Lung (tissue), 12 donors: Measurements from ENCODE around the gene SLC1A7. TPM values are rescaled to one million over a fixed set of nuclear protein-coding genes. Genes with fewer than 3 reads are reported as not detected.

Experiments
- ATAC-seq: fragments of 200-7000 bp; cut with Tn5 transposase; one replicate; pipeline ENCODE4 v1.9.1; 2020; ENCODE audit warnings: moderate number of reproducible peaks; ENCODE audit not compliant: insufficient read depth, low FRiP score
- DNase-seq, 3 donors: peaks; one replicate each; pipeline ENCODE4 v3.0.0-alpha.2; 2013 to 2017
- H3K27ac ChIP-seq, 2 donors: one replicate each; pipeline ENCODE4 v1.5.1; 2013; ENCODE audit warnings: mild to moderate bottlenecking in 2 of 2, moderate library complexity in 2 of 2, control low read depth in 1 of 2, inconsistent platforms in 1 of 2, low read depth in 1 of 2, low read length in 1 of 2
- H3K27me3 ChIP-seq, 3 donors: one replicate each; pipeline ENCODE4 v1.5.1; 2013; ENCODE audit warnings: low read length in 2 of 3; ENCODE audit not compliant: control insufficient read depth in 3 of 3, insufficient read depth in 3 of 3
- H3K36me3 ChIP-seq, 4 donors: one replicate each; pipeline ENCODE4 v1.5.1; 2013; ENCODE audit warnings: low read length in 4 of 4, mild to moderate bottlenecking in 1 of 4, moderate library complexity in 1 of 4; ENCODE audit not compliant: control insufficient read depth in 4 of 4, insufficient read depth in 4 of 4
- H3K4me1 ChIP-seq, 5 donors: one replicate each; pipeline ENCODE4 v1.5.1; 2013; ENCODE audit warnings: low read length in 5 of 5, mild to moderate bottlenecking in 2 of 5, moderate library complexity in 1 of 5; ENCODE audit not compliant: control insufficient read depth in 5 of 5, insufficient read depth in 5 of 5
- H3K4me3 ChIP-seq: one replicate; pipeline ENCODE4 v1.5.1; 2013; ENCODE audit warnings: mild to moderate bottlenecking, control low read depth, moderate library complexity
- H3K9ac ChIP-seq, 2 donors: one replicate each; pipeline ENCODE4 v1.5.1; 2013; ENCODE audit warnings: low read length in 2 of 2, control low read depth in 1 of 2; ENCODE audit not compliant: insufficient read depth in 1 of 2
- H3K9me3 ChIP-seq, 4 donors: one replicate each; pipeline ENCODE4 v1.5.1; 2013; ENCODE audit warnings: low read length in 3 of 4, mild to moderate bottlenecking in 1 of 4, moderate library complexity in 1 of 4; ENCODE audit not compliant: control insufficient read depth in 4 of 4, insufficient read depth in 3 of 4
- CTCF ChIP-seq: IDR thresholded peaks from 2 replicates; pipeline ENCODE4 v1.5.1; 2012; ENCODE audit warnings: mild to moderate bottlenecking; ENCODE audit errors: control extremely low read depth, extremely low read depth
- WGBS, 2 donors: extraction: QIAGEN DNeasy Blood & Tissue Kit; methylation state at CpG; one replicate each; pipeline ENCODE4 v1.1.7; 2013; 5-methylcytosine and 5-hydroxymethylcytosine counted together
- polyA plus RNA-seq, 2 donors: library from polyadenylated mRNA; stranded (reverse); fragments of 200-250 nt; gene quantifications; one replicate each; pipeline ENCODE4 v1.2.1, GENCODE V29; 2013
- total RNA-seq, 2 donors: library from RNA; depleted of rRNA in 1 of 2; stranded (reverse); fragments of >200 nt in 1 of 2; gene quantifications; one replicate each; pipeline ENCODE4 v1.2.1, GENCODE V29; 2014 to 2021
- donor health status: control.
- donor health status: control.
- donor health status: Bipolar disorder and iron deficiency.
- donor health status: healthy.
- donor health status: DM: yes; HTN: yes; CAD: no.

SLC1A7 gene
- total and polyA plus RNA-seq, 4 donors: 0.14 to 0.81 (median 0.38) TPM

- no peak for TF ChIP-seq CTCF
- no peak overlapping the region for H3K4me3 ChIP-seq
- no peak overlapping the region for H3K9ac ChIP-seq
- H3K27ac ChIP-seq: peak overlapping the region in 1 of 2 donors; percentile 10
- ATAC-seq (no peak), DNase-seq (no peak)
- peaks cover 0 to 33% (median 8%) of the 10 kb centered on the region in 5 donors for H3K4me1 ChIP-seq
- H3K36me3 ChIP-seq: no peaks in the 10 kb centered on the region
- H3K27me3 ChIP-seq: no peaks in the 10 kb centered on the region
- 86% methylated on average over 11 of the region's 11 CpGs for WGBS, 2 donors
- no peaks in the 10 kb centered on the region for H3K9me3 ChIP-seq
These were observed 2.7 kb upstream of the SLC1A7 start for GRCh38 chr1:53145051-53145600.

GRCh38 chr1:53144201-53144600 is 1.8 kb upstream of the SLC1A7 start:
- H3K27ac ChIP-seq: no peak overlapping the region
- TF ChIP-seq CTCF: no peak
- DNase-seq (no peak), ATAC-seq (no peak)
- no peak overlapping the region for H3K9ac ChIP-seq
- no peaks in the 10 kb centered on the region for H3K9me3 ChIP-seq
- no peaks in the 10 kb centered on the region for H3K36me3 ChIP-seq
- no peak overlapping the region for H3K4me3 ChIP-seq
- peaks cover 0 to 40% (median 8%) of the 10 kb centered on the region in 5 donors for H3K4me1 ChIP-seq
- WGBS, 2 donors: 73 to 93% methylated on average over 3 of the region's 3 CpGs
- no peaks in the 10 kb centered on the region for H3K27me3 ChIP-seq

GRCh38 chr1:53143527-53143926 is 1.1 kb upstream of the SLC1A7 start:
- Histone ChIP-seq H3K4me1 (peaks cover 0 to 40% (median 8%) of the 10 kb centered on the region in 5 donors), H3K9me3 (no peaks in the 10 kb centered on the region), H3K27me3 (no peaks in the 10 kb centered on the region), H3K4me3 (no peak overlapping the region), H3K36me3 (no peaks in the 10 kb centered on the region), H3K27ac (no peak overlapping the region), H3K9ac (no peak overlapping the region)
- DNase-seq (no peak), ATAC-seq (no peak)
- no peak for TF ChIP-seq CTCF
- 74% methylated on average over 4 of the region's 4 CpGs for WGBS, 2 donors

DNA sequence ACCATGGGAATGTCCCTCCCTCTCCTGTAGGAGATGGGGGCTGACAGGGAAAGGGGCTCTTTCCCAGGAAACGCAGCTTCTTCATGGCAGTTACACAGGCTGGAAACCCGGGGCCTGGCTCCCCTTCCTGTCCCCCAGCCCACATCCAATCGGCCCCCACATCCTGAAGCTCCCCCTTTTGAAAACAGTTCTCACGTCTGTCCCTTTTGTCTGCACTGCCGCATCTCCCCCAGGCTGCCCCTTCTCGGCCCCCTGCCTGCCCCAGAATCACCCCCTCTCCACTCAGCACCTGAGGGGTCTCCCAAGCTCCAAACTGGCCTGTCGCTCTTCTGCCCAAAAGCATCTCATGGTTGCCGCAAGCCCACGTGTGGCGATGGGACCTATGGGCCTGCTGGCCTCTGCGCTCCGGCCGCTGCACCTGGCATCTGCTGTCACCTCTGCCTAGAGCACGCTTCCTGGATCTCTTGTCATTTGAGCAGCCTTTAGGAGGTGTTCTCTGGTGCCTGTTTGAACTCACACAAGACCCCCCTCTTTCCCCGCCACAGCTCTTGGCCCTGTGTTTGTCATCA is 867 bp downstream of the SLC1A7 start:
- WGBS, 2 donors: 80 to 82% methylated on average over 14 to 15 of the region's 15 CpGs
- no peak for TF ChIP-seq CTCF
- H3K9ac ChIP-seq: peak overlapping the region in 1 of 2 donors; percentile 3
- DNase-seq (peak in 1 of 3 donors; percentile 29), ATAC-seq (no peak)
- no peak overlapping the region for H3K4me3 ChIP-seq
- H3K36me3 ChIP-seq: no peaks in the 10 kb centered on the region
- no peaks in the 10 kb centered on the region for H3K27me3 ChIP-seq
- no peak overlapping the region for H3K27ac ChIP-seq
- H3K4me1 ChIP-seq: peaks cover 0 to 33% (median 8%) of the 10 kb centered on the region in 5 donors
- H3K9me3 ChIP-seq: peaks cover 0 to 5% (median under 1%) of the 10 kb centered on the region in 4 donors
